Measurements from ENCODE around the gene KRT80.
A peak's percentile ranks its signal among the peaks of the same experiment; 100 is the strongest.

The KRT80 gene

DNA sequence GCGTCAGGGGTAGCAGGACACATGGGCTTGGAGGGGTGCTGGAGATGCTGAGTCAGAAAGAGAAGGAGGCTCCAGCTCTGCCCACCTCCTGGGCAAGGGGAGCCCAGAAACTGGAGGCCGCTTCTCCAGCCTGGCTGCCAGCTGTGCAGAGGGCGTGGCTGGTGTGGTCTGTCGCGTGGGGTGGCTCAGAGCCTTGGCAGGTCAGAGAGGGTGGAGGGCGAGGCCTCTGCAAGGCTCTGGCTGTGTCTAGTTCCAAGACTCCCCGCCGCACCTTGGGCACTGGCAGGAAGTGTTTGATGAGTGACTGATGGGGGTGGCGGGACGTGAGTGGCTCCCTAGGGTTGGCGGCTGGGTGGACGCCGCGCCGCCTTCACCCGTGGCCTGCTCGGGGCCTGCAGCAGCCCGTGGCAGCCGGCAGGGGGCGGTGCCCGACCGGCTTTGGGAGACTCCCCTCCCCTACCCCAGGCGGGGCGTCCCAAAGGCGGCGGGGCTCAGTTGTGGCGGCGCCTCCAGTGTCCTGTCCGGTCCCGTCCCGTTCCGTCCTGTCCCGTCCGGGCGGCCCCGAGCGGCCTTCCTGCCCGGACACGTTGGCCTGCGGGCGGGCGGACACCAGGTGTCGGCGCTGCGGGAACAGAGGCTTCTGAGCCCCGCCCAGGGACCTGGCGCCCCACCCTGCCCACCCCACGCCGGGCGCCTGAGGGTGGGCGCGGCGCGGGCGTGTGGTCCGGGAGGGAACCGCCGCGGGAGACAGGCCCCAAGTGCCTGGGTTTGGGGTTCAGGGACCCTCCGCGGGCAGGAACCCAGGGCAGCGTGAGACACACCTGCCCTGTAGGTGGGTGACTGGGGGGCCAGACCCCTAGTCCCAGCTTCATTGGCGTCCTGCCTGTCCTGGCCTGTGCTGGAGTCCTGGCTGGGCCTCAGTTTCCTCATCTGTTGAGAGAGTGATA lies 39.7 kb downstream of the KRT80 start:
- peak; percentile 67 for DNase-seq

DNA sequence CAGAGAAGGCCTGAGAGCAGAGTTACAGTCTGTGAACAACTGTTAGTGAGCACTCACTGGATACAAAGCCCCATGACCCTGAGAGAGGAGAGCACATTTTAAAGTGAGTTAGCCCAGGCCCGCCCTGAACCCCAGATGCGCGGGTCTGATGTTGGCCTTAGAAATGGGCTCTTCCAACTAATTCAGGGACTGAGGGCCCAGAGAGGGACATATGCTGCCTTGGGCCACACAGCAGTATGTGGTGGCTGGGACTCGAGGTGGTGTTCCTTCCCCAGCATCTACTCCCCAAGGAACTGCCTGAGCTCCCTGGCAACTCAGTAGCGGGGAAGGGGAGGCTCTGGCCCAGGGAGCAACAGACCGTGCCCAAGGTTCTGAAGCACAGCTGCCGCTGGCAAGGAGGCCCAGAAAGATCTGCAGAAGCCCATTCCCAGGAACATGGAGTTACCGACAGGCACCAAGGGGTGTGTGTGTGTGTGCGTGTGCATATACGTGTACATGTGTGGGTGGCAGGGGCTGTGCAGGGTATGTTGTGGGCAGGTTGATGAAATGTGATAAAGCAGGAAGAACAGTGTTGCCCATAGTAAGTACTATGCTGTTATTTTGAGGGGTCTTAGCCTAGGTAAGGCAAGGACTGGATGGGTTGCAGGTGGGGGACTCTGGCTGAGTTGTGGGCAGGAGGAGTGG lies 40.5 kb downstream of the KRT80 start:
- no peak for DNase-seq

DNA sequence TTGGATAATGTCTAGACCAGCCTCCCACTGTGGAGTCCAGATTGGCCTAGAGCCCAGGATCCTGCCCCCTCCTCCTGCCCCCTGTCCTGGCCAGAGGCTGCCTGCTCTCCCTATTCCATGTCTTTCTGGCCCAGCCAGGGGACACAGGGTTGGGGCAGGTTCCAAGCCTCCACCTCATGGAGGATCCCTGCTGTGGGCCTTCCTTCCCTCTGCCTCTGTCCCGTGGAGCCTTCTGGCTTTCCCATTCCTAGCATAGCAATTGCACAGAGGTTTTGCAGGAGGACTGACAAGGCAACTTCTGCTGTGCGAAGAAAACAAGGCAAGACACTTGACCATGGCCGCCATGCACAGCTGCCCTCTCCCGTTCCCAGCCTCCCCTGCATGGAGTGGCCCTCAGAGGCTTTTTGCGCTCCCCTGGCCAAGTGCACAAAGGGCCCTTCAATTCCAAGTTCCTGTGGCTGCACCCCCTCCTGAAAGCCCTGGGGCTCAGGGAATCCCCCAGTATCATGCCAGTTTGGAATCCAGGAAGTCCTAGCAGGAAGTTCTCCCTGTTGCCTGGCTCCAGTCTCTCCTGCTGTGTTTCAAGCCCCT lies 42.1 kb downstream of the KRT80 start:
- DNase-seq = peak; percentile 29

DNA sequence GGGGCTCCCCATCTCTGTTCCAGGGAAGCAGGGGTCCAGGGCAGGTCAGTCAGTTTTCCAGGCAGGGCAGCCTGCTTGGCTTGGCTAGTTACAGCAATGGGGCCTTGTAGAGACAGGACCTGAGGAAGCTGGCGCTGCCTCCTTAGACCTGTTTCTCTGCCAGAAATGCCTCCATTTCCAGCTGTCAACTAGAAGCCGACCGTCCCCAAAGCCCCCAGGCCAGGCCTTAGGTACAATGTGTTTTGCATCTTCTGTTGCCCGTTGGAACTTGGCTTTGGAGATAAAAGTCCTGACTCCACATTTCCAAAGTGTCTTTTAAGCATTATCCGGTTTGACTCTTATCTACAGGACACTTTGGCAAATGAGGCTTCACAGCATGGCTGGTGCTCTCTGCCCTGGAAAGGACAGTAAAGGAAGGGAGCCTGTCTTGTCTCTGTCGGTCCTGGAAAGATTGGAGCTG lies 42.6 kb downstream of the KRT80 start:
- no peak for DNase-seq

DNA sequence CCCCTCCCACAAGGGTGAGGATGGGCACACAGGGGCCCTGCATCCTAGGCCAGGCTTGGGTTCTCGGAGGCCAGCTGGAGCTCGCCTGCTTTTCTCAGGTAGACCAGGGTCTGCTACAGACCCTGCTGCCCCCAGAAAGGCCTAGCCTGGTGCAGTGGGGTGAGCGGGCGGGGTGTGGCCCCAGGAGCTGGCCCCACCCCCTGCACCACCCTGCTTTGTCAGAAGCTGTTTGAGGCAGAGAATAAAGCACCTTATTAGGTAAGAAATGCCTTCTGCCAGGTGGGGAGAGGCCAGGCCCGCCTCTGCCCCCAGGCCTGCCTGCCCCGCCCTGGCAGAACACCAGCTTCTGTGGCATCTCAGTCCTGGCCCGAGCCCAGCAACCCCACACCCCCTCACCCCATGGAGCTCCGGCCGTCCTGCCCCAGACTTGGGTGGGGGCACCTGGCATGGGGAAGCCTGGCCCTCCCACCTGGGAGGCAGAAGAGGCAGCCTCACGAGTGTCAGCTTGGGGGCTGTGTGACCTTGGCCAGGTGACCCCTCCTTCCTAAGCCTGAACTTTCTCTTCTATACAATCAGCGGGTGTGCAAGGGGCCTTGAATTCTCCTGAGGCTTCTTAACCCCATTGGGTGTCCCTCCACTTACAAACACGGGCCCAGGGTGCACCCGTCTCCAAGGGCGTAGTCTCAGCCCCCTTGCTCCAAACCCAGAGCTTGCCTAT lies 43.2 kb downstream of the KRT80 start:
- DNase-seq = no peak

DNA sequence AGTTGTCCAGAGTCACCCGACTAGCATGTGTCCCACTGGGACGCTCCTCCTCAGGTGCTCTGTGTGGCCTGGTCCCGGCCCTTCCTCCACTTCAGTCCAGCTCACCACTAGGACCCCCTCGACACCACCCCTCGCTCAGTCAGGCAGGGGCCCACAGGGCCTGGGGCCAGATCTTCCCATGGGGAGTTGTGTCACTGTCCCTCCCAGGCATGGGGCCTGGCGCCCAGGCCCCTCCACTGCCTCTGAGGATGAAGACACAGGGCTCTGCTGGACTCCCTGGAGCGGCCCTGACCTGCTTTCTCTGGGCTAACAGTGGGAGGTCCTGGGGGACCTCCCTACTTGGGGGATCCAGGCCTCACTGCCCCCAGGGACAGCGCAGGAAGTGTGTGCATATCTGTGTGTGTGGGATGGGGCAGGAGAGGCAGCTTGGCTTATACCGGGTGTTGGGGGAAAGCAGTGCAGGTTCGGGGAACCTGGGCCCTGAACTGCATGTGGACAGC lies 43.8 kb downstream of the KRT80 start:
- no peak for DNase-seq

DNA sequence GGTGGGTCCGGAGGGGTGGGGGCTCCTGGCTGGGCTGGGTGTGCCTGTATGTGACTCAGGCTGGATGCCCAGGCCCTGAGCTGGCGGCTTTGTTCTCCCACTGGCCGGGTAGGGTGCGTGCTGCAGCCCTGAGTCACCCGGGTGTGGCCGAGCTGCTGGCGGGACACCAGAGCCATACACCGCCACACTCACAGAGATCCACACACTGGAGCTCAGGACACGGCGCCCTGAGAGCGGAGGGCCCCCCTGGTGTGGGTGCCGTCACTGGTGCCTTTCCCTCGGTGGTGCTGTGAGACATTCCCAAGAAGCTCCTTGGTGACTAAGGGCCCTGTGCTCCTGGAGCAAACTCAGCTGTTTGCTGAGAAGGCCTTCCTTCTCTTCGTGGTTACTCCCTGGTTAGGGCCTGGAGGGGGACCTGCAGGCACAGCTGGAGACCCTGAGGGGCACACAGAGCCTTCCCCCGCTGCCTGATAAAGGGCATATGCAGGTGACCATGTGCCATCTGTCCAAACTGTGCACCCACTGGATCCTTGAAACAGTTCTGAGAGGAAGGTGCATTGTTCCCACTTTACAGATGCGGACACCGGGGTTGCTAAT lies 44.3 kb downstream of the KRT80 start:
- peak; percentile 88 for DNase-seq

DNA sequence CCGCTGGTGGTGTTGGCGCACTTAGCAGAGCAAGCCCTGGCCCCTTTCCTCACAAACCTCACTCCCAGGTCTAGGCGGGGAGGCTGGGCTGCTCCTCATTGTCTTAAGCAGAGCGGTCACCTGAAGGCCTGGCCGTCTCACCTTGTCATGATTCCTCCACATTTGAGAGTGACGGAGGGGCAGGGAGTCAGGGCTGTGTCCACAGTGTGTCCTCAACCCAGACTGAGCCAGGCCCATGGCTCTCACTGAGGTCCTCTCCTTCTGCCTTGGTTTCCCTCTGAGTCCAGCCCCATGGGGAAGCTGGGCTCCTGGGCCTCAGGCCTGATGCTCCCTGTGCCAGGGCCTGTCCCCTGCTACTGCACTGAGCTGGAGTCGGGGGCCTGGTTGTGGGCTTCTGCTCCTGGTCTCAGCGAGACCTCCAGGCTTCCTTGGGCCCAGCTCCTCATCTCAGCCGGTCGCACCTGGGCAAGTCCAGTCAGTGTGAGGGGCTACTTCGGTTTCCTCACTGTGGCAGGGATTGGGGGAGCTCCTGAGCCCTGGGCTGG lies 44.9 kb downstream of the KRT80 start:
- no peak for DNase-seq

DNA sequence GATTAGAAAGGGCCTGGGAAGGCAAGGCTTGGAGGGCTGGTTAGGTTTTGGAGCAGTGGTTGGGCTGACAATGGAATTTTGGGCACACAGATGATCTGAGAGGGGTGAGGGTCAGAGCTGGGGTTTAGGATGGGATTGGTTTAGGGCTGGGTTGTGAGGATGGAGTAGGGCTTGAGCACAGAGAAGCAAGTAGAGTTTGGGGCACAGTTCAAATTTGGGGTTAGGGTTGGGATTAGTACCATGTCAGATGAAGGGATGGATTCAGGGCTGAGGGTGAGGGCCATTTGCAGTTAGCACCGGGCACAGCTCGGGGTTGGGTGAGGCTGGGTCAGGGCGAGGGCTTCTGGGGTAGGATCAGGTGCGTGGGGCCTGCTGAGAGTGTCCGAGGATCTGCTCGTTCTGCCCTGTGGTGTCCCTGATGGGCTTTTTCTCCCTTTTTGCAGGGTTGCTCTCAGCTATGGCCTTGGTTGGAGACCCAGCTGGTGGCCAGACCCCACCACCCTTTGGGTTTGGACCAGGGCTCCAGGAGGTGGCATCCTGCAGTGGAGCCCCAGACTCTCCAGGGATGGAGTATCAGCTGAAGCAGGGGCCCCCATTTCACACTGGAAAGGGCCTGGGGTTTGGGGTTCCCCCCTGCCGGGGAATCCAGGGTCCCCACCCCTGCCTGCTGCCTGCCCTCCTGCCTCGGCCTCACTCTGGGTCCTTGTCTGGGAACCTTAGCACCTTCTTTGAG lies 45.6 kb downstream of the KRT80 start:
- DNase-seq = no peak

DNA sequence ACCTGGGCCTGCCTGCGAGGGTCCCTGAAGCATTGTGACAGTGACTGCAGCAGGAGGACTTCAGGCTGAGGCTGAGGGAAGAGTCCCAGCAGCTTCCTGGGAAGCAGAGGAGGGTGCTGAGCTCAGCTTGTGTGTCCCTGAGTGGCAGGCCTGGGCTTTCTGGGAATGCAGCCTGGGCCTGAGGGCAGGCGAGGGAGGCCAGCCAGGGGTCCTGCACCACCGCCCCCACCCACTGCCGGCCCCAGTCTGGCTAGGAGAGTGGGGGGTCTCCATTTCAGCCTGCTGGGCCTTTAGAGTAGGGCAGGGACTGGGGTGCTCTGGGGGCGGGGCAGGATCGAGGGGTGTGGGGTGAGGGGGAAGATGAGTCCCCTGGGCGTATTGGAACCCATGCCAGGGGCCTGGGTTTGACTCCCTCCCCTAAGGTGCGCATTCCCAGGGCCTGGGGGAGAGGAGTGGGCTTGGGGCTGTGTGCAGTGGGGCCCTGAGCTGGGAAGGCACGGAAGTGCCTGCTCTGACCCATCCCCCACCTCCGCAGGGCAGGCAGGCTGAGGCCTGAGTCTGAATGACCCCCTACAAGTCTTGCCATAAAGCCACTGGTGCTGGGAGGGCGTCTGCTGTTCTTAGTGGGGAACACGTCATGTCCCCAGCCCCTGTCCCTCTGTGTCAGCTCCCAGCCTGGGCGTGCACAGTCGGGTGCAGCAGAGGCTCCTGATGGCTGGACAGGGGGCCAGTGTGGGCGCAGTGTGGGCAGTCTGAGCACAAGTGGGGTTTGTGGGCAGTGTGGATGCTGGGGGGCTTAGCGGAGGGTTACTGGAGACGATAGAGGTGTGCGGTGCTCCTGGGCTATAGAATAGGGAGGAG lies 46.4 kb downstream of the KRT80 start:
- DNase-seq = peak; percentile 13

DNA sequence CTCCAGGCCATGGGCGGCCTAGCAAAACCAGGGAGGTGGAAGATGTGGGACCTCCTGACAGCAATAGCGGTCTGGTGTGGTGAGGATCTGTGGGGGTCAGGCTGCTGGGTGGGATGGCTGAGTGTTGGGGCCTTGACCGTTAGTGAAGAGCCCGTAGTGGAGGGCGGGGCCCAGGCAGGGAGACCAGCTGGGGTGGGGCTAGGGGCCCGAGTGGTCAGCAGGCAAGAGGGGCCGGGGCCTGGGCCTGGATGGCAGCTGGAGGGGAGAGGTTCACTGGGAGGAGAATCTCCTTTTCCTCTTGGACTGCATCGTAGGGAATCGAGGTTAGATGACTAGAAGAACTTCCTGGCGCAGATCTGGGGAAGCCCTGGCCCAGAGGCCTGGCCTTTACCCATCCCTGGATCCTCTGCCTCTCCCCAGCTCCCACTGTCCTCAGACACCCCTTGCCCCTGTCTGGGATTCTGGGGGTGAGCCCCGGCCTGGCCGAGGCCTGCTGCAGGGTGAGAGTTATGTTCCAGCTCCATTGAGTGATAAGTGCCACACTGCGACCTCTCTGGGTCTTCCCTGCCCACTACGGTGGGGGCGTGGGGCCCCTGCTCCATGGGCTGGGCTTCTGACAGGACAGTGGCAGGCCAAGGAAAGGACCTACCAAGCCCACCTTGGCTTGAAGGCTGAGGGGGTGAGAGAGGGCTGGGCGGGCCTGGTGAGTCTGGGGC lies 47.1 kb downstream of the KRT80 start:
- peak; percentile 26 for DNase-seq

DNA sequence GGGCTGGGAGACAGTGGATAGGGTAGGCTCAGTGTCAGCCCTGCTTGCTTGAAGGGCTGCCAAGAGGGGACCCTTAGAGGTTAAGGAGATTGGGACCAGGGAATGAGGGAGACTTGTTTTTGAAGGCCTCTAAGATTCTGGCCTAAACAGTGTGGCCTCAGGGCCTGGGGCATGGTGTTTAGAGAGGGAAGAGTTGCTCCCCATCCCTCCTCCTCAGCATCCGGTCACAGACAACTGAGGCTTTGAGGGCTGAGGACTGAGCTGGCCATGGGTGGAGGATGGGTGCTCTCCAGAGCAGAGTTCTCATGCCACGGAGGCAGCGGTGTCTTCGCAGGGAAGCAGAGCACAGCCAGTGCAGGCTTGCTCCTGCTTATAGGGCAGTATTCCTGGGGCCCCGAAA lies 49.4 kb downstream of the KRT80 start:
- DNase-seq = no peak

DNA sequence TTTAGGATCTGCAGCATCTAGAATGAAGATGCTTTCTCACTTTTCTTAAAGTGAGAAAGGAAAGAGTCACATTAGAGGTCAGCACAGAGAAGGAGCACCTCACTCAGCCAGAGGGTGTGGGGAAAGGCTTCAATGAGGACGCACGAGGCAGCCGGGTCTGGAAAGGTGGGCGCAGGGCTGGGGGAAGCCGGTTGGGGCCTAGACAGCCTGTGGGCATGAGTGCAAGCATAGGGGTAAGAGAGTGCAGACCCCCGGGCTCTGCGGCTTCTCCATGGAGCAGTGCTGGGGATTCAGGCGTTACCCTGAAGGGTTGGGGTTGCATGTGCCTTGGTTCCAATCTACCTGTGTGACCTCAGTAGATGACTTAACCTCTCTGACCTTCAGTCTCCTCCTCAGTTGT lies 49.9 kb downstream of the KRT80 start:
- peak; percentile 21 for DNase-seq

DNA sequence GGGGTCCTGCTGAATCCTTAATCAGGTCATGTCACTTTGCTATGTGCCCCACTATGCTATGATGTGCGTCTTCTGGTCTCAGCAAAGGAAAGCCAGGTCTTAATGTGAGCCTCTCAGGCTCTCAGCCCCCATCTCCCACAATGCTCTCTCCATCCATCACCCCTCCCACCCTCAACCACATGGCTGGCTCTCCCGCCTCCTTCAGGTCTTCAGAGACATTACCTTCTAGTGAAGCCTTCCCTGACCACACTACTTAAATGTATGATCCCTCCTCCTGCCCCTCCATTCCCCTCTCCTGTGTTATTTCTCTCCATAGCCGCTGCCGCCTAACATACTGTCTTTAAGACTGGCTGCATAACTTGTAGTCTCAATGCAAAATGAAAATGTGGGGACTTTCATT lies 50.5 kb downstream of the KRT80 start:
- peak; percentile 6 for DNase-seq

DNA sequence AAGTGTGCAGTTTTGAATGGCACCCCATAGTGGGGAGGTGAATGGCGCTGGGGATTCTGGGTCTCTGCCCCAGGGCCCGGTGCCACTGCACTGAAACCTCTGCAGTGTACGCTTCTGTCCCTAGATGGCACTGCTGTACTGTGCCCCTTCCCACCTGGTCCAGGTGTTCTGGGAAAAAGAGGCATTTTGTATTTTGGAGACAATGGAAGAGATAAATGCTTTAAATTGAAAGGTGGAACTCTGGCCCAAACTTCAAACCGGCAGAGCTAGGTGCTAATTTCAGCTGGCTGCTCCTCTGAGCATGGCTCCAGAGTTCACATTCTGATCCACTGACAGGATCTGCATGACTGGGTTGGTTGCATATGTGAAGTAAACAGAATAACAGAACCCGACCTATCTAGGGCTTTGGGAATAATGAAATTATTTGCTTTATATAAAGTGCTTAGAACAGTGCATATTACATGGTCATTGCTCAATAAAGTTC lies 52.2 kb downstream of the KRT80 start:
- DNase-seq = peak; percentile 19

DNA sequence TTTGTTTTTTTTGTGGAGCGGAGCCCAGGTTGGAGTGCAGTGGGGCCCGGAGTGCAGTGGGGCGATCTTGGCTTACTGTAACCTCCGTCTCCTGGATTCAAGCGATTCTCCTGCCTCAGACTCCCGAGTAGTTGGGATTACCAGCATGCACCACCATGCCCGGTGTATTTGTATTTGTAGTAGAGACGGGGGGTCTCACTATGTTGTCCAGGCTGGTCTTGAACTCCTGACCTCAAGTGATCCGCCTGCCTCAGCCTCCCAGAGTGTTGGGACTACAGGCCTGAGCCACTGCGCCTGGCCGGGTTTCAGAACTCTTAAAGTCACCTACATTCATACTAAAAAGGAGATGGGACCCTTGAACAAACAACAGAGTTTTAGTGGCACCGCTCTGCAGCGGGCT lies 52.7 kb downstream of the KRT80 start:
- DNase-seq = no peak

DNA sequence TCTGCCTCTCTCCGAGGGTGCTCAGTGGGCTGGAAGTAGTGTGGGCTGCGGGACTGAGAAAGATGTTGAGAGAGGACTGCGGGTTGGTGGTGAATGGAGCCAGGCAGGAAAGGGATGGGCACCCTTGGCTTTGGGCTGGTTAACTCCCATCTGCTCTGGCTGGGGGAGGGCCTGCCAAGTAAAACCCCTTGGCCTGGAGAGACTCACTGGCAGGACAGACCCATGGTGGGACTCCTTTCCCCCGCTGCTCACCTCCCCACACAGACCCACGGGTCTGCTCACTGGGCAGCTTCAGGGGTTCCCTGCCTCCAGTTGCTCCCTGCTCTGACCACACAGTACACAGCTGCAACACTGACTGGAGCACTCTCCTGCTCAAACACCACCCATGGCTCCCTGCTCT lies 54.1 kb downstream of the KRT80 start:
- DNase-seq = peak; percentile 35

DNA sequence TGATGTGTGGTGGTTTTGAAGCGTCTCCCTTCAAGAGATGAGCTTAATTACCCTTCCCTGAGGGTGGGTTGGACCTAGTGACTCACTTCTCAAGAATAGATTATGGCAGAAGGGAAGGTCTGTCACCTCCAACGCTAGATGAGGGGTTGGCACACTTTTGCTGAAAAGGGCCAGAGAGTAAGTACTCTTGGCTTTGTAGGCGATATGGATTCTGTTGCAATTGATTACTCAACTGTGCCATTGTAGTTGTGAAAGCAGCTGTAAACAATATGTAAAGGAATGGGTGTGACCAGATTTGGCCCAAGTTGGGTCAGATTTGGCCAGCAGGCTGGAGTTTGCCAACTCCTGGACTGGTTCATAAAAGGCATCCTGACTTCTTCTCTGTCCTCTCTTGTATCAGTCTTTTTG lies 59.1 kb downstream of the KRT80 start:
- DNase-seq = no peak

DNA sequence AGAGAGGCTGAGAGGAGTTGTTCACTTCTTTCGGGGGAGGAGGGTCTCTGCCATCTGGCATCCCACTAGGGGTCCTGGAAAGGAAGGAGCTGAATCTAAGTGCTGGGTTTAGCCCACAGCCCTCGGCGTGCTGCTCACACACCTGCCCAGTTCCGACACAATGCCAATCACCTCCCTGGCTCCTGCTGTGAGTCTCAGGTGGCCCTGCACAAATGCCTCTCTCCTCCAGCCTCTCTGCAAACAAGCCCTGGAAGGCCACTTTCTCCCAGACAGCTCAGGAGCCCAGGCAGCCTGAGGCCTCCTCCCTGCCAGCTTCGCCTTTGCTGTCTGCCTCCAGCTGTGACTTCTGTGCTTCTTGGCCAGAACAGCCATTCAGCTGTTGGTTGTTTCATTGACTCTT lies 61.1 kb downstream of the KRT80 start:
- DNase-seq = peak; percentile 28

Data from left hindlimb (tissue), 1 donor.